ENCODE measurements around the gene TBC1D22A. TPM values are rescaled to one million over a fixed set of nuclear protein-coding genes. Genes with fewer than 3 reads are reported as not detected.

TBC1D22A gene
- total and polyA plus RNA-seq, 2 experiments from 2014 or later = 9.6 to 13.3 TPM

DNA sequence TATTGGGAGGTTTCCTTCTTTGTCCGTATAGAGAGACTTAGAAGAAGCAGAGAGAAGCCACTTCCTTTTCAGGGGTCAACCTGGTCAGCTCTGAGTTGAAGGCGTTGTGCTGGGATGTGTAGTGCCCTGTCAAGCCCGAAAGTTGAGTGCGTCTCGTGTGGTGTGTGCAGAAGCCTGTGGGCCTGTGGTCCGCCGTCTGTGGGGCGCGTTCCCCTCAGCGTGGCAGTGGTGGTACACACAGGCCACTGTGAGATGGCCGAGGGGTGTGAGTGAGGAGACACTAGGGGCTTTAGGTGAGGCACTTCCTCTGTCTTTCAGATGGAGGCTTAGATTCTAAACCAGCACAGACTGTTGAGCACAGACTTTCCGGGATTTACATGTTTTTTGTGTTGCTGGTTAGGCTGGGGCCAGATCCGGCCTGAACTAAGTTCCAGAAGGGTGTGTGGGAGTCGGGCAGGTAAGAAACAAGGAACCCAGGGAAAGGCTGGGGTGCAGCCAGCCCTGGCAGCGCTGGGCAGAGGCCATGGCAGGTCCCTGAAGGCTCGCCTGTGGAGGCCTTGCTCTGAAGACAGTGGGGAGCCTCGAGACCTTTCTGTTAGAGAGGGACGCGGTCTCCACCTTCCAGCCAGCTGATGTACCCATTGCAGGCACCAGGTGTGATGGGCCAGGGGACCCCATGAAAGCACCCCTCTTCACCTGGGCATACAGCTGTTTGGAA is 194.2 kb downstream of the TBC1D22A start:
- Histone ChIP-seq H3F3A (replicated peaks; ENCODE audit: low read depth) (no peaks in the 10 kb centered on the region), H3K4me2 (no peak overlapping the region), H4K20me1 (replicated peaks; ENCODE audit: insufficient read depth) (no peaks in the 10 kb centered on the region; the same call in 1 of the 2 replicates), H3K9me2 (ENCODE audit: insufficient read depth) (no peaks in the 10 kb centered on the region), H3K27ac (ENCODE audit: low read depth) (no peak overlapping the region), H2AFZ (no peak overlapping the region), H3K36me3 (ENCODE audit: insufficient read depth) (no peaks in the 10 kb centered on the region), H3K4me1 (ENCODE audit: insufficient read depth) (0 out of 2 replicates have a peak, but pooled peaks cover 6% of the 10 kb centered on the region), H3K79me2 (replicated peaks; ENCODE audit: insufficient read depth) (no peaks in the 10 kb centered on the region), H3K4me3 (no peak overlapping the region), H3K27me3 (ENCODE audit: insufficient read depth) (no peaks in the 10 kb centered on the region)
- H3K36me3 Mint-ChIP-seq (ENCODE audit: low read depth) = no peaks in the 10 kb centered on the region
- DNase-seq (ENCODE audit: low spot score) = no peak
- H3K9me3 Mint-ChIP-seq = no peaks in the 10 kb centered on the region
- 0 out of 2 replicates have a peak overlapping the region, but pooled peaks have one; percentile 55 for H3K27ac Mint-ChIP-seq
- no peak for TF ChIP-seq EZH2 (IDR thresholded peaks at IDR 0.05; ENCODE audit: low read depth, unreplicated experiment)
- TF ChIP-seq, protein P1, sequence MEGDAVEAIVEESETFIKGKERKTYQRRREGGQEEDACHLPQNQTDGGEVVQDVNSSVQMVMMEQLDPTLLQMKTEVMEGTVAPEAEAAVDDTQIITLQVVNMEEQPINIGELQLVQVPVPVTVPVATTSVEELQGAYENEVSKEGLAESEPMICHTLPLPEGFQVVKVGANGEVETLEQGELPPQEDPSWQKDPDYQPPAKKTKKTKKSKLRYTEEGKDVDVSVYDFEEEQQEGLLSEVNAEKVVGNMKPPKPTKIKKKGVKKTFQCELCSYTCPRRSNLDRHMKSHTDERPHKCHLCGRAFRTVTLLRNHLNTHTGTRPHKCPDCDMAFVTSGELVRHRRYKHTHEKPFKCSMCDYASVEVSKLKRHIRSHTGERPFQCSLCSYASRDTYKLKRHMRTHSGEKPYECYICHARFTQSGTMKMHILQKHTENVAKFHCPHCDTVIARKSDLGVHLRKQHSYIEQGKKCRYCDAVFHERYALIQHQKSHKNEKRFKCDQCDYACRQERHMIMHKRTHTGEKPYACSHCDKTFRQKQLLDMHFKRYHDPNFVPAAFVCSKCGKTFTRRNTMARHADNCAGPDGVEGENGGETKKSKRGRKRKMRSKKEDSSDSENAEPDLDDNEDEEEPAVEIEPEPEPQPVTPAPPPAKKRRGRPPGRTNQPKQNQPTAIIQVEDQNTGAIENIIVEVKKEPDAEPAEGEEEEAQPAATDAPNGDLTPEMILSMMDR (conservative IDR thresholded peaks at IDR 0.05; ENCODE audit: low read depth in 2 of 2) = no peak
- no peak overlapping the region for H3K4me3 Mint-ChIP-seq
- peaks cover 4% of the 10 kb centered on the region for H3K27me3 Mint-ChIP-seq (ENCODE audit: insufficient read depth, low read depth, poor library complexity)
- no peak for ATAC-seq
- H3K4me1 Mint-ChIP-seq = peaks cover 34% of the 10 kb centered on the region

DNA sequence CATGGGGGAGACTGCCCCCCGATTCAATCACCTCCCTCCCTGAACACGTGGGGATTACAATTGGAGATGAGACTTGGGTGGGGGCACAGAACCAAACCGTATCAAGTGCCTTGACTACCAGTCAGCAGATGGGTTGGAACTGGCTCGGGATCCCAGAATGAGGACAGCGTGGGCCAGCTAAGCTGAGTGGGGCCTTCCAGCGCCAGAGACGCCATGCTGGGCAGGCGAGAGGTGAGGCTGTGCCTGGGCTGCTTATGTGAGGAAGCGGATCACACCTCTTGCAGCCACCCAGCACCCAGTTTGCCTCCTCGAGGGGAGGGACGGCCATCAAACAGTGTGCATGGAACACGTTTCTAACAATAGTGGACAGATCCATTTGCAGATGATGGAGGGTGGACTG is 195.1 kb downstream of the TBC1D22A start:
- Mint-ChIP-seq H3K27me3 (ENCODE audit: insufficient read depth, low read depth, poor library complexity) (peaks cover 4% of the 10 kb centered on the region), H3K27ac (no peak overlapping the region; the same call in 1 of the 2 replicates), H3K4me3 (no peak overlapping the region), H3K9me3 (no peaks in the 10 kb centered on the region), H3K4me1 (peaks cover 34% of the 10 kb centered on the region), H3K36me3 (ENCODE audit: low read depth) (no peaks in the 10 kb centered on the region)
- Histone ChIP-seq H3F3A (replicated peaks; ENCODE audit: low read depth) (no peaks in the 10 kb centered on the region), H2AFZ (no peak overlapping the region), H4K20me1 (replicated peaks; ENCODE audit: insufficient read depth) (no peaks in the 10 kb centered on the region; the same call in 1 of the 2 replicates), H3K36me3 (ENCODE audit: insufficient read depth) (no peaks in the 10 kb centered on the region), H3K9me2 (ENCODE audit: insufficient read depth) (no peaks in the 10 kb centered on the region), H3K4me3 (no peak overlapping the region), H3K27me3 (ENCODE audit: insufficient read depth) (no peaks in the 10 kb centered on the region), H3K4me1 (ENCODE audit: insufficient read depth) (0 out of 2 replicates have a peak, but pooled peaks cover 6% of the 10 kb centered on the region), H3K79me2 (replicated peaks; ENCODE audit: insufficient read depth) (no peaks in the 10 kb centered on the region), H3K27ac (ENCODE audit: low read depth) (no peak overlapping the region), H3K4me2 (no peak overlapping the region)
- ATAC-seq (no peak), DNase-seq (ENCODE audit: low spot score) (no peak)
- TF ChIP-seq, protein P2, sequence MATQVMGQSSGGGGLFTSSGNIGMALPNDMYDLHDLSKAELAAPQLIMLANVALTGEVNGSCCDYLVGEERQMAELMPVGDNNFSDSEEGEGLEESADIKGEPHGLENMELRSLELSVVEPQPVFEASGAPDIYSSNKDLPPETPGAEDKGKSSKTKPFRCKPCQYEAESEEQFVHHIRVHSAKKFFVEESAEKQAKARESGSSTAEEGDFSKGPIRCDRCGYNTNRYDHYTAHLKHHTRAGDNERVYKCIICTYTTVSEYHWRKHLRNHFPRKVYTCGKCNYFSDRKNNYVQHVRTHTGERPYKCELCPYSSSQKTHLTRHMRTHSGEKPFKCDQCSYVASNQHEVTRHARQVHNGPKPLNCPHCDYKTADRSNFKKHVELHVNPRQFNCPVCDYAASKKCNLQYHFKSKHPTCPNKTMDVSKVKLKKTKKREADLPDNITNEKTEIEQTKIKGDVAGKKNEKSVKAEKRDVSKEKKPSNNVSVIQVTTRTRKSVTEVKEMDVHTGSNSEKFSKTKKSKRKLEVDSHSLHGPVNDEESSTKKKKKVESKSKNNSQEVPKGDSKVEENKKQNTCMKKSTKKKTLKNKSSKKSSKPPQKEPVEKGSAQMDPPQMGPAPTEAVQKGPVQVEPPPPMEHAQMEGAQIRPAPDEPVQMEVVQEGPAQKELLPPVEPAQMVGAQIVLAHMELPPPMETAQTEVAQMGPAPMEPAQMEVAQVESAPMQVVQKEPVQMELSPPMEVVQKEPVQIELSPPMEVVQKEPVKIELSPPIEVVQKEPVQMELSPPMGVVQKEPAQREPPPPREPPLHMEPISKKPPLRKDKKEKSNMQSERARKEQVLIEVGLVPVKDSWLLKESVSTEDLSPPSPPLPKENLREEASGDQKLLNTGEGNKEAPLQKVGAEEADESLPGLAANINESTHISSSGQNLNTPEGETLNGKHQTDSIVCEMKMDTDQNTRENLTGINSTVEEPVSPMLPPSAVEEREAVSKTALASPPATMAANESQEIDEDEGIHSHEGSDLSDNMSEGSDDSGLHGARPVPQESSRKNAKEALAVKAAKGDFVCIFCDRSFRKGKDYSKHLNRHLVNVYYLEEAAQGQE (IDR thresholded peaks at IDR 0.05; ENCODE audit: unreplicated experiment) = no peak
- TF ChIP-seq, protein P3, sequence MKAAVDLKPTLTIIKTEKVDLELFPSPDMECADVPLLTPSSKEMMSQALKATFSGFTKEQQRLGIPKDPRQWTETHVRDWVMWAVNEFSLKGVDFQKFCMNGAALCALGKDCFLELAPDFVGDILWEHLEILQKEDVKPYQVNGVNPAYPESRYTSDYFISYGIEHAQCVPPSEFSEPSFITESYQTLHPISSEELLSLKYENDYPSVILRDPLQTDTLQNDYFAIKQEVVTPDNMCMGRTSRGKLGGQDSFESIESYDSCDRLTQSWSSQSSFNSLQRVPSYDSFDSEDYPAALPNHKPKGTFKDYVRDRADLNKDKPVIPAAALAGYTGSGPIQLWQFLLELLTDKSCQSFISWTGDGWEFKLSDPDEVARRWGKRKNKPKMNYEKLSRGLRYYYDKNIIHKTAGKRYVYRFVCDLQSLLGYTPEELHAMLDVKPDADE (IDR thresholded peaks at IDR 0.05) = no peak
- TF ChIP-seq, protein P4, sequence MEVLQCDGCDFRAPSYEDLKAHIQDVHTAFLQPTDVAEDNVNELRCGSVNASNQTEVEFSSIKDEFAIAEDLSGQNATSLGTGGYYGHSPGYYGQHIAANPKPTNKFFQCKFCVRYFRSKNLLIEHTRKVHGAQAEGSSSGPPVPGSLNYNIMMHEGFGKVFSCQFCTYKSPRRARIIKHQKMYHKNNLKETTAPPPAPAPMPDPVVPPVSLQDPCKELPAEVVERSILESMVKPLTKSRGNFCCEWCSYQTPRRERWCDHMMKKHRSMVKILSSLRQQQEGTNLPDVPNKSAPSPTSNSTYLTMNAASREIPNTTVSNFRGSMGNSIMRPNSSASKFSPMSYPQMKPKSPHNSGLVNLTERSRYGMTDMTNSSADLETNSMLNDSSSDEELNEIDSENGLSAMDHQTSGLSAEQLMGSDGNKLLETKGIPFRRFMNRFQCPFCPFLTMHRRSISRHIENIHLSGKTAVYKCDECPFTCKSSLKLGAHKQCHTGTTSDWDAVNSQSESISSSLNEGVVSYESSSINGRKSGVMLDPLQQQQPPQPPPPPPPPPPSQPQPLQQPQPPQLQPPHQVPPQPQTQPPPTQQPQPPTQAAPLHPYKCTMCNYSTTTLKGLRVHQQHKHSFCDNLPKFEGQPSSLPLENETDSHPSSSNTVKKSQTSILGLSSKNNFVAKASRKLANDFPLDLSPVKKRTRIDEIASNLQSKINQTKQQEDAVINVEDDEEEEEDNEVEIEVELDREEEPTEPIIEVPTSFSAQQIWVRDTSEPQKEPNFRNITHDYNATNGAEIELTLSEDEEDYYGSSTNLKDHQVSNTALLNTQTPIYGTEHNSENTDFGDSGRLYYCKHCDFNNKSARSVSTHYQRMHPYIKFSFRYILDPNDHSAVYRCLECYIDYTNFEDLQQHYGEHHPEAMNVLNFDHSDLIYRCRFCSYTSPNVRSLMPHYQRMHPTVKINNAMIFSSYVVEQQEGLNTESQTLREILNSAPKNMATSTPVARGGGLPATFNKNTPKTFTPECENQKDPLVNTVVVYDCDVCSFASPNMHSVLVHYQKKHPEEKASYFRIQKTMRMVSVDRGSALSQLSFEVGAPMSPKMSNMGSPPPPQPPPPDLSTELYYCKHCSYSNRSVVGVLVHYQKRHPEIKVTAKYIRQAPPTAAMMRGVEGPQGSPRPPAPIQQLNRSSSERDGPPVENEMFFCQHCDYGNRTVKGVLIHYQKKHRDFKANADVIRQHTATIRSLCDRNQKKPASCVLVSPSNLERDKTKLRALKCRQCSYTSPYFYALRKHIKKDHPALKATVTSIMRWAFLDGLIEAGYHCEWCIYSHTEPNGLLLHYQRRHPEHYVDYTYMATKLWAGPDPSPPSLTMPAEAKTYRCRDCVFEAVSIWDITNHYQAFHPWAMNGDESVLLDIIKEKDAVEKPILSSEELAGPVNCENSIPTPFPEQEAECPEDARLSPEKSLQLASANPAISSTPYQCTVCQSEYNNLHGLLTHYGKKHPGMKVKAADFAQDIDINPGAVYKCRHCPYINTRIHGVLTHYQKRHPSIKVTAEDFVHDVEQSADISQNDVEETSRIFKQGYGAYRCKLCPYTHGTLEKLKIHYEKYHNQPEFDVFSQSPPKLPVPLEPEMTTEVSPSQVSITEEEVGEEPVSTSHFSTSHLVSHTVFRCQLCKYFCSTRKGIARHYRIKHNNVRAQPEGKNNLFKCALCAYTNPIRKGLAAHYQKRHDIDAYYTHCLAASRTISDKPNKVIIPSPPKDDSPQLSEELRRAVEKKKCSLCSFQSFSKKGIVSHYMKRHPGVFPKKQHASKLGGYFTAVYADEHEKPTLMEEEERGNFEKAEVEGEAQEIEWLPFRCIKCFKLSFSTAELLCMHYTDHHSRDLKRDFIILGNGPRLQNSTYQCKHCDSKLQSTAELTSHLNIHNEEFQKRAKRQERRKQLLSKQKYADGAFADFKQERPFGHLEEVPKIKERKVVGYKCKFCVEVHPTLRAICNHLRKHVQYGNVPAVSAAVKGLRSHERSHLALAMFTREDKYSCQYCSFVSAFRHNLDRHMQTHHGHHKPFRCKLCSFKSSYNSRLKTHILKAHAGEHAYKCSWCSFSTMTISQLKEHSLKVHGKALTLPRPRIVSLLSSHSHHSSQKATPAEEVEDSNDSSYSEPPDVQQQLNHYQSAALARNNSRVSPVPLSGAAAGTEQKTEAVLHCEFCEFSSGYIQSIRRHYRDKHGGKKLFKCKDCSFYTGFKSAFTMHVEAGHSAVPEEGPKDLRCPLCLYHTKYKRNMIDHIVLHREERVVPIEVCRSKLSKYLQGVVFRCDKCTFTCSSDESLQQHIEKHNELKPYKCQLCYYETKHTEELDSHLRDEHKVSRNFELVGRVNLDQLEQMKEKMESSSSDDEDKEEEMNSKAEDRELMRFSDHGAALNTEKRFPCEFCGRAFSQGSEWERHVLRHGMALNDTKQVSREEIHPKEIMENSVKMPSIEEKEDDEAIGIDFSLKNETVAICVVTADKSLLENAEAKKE (CRISPR knock-in tag; IDR thresholded peaks at IDR 0.05) = no peak
